Vagina (tissue), 2 donors: Measurements from ENCODE around the gene THBS3. TPM values are rescaled to one million over a fixed set of nuclear protein-coding genes. Genes with fewer than 3 reads are reported as not detected.

Experiments
- DNase-seq, 2 donors: peaks; one replicate each; pipeline ENCODE4 v3.0.0-alpha.2; 2017; ENCODE audit errors: extremely low spot score in 2 of 2
- H3K27ac ChIP-seq: fragments of 200-600 bp; sonication (generic); one replicate; pipeline ENCODE4 v1.5.1; 2019
- H3K27me3 ChIP-seq: fragments of 200-600 bp; sonication (generic); one replicate; pipeline ENCODE4 v1.5.1; 2019
- H3K36me3 ChIP-seq, 2 donors: fragments of 200-600 bp; sonication (generic); one replicate each; pipeline ENCODE4 v1.5.1; 2017 to 2019
- H3K4me1 ChIP-seq: fragments of 200-600 bp; sonication (generic); one replicate; pipeline ENCODE4 v1.5.1; 2019
- H3K4me3 ChIP-seq, 2 donors: fragments of 200-600 bp; sonication (generic); 1 replicate in 1 of 2; 2 replicates in 1 of 2; pipeline ENCODE4 v1.5.1; 2016 to 2019
- H3K9me3 ChIP-seq: fragments of 200-600 bp; sonication (generic); one replicate; pipeline ENCODE4 v1.5.1; 2019
- POLR2A ChIP-seq, 2 donors: fragments of 450-650 bp; IDR thresholded peaks; one replicate each; pipeline ENCODE4 v1.6.1; 2017; ENCODE audit warnings: antibody characterized with exemption in 2 of 2, mild to moderate bottlenecking in 2 of 2, moderate library complexity in 2 of 2
- POLR2AphosphoS5 ChIP-seq, 2 donors: sonication (generic); formaldehyde crosslinking; IDR thresholded peaks; one replicate each; pipeline ENCODE4 v1.9.0; 2017; ENCODE audit warnings: antibody characterized with exemption in 2 of 2, mild to moderate bottlenecking in 2 of 2, low read depth in 1 of 2; ENCODE audit not compliant: insufficient read depth in 1 of 2
- intact Hi-C: fragments of 100-400 bp; cut with DNase I; formaldehyde crosslinking; loops from one replicate; pipeline ENCODE4 v1.15.1; 2023
- total RNA-seq: library from RNA; depleted of rRNA; stranded (reverse); fragments of >200 nt; gene quantifications from one replicate; pipeline ENCODE4 v1.2.3, GENCODE V29; 2016
- TF ChIP-seq, protein P1 (sequence below), 3 experiments: fragments of 450-650 bp in 2 of 3; fragments of 200-600 bp in 1 of 3; sonication (generic) in 1 of 3; IDR thresholded peaks; one replicate each; pipeline ENCODE4 v1.5.1; 2017 to 2019; ENCODE audit warnings: antibody characterized with exemption in 3 of 3, mild to moderate bottlenecking in 2 of 3, moderate library complexity in 2 of 3

Gene THBS3
- total RNA-seq = 27.3 TPM

GRCh38 chr1:155207806-155208540 is at the start of gene THBS3:
Gene THBS3 (minus strand): TSS chr1:155207897. CDS start chr1:155207876, 21 bp downstream.
- Histone ChIP-seq H3K27me3 (no peaks in the 10 kb centered on the region), H3K4me3 (peak within 1 kb of the TSS; percentile 78 to 87), H3K36me3 (no peaks in the 10 kb centered on the region), H3K27ac (peak within 1 kb of the TSS; percentile 99), H3K4me1 (peaks cover 38% of the 10 kb centered on the region), H3K9me3 (no peaks in the 10 kb centered on the region)
- TF ChIP-seq POLR2AphosphoS5 (IDR thresholded peaks at IDR 0.05; ENCODE audit: insufficient read depth in 1 of 2, low read depth in 1 of 2) = no peak
- no peak for TF ChIP-seq POLR2A (IDR thresholded peaks at IDR 0.05)
- DNase-seq = no peak
- intact Hi-C loops = loop anchor here (5.0 kb wide), 1 partner anchor 34 kb away; a partner anchor contains a TSS

GRCh38 chr1:155256058-155256852 is 48.6 kb upstream of the THBS3 start:
- no peak for DNase-seq
- Histone ChIP-seq H3K4me1 (peaks cover 39% of the 10 kb centered on the region), H3K36me3 (peaks cover 0 to 8% of the 10 kb centered on the region in 2 donors), H3K4me3 (peak overlapping the region; percentile 78 to 86), H3K27ac (peak overlapping the region; percentile 96), H3K9me3 (no peaks in the 10 kb centered on the region), H3K27me3 (no peaks in the 10 kb centered on the region)
- TF ChIP-seq POLR2A (IDR thresholded peaks at IDR 0.05) = no peak
- TF ChIP-seq POLR2AphosphoS5 (IDR thresholded peaks at IDR 0.05; ENCODE audit: insufficient read depth in 1 of 2, low read depth in 1 of 2) = no peak
- TF ChIP-seq, protein P1, sequence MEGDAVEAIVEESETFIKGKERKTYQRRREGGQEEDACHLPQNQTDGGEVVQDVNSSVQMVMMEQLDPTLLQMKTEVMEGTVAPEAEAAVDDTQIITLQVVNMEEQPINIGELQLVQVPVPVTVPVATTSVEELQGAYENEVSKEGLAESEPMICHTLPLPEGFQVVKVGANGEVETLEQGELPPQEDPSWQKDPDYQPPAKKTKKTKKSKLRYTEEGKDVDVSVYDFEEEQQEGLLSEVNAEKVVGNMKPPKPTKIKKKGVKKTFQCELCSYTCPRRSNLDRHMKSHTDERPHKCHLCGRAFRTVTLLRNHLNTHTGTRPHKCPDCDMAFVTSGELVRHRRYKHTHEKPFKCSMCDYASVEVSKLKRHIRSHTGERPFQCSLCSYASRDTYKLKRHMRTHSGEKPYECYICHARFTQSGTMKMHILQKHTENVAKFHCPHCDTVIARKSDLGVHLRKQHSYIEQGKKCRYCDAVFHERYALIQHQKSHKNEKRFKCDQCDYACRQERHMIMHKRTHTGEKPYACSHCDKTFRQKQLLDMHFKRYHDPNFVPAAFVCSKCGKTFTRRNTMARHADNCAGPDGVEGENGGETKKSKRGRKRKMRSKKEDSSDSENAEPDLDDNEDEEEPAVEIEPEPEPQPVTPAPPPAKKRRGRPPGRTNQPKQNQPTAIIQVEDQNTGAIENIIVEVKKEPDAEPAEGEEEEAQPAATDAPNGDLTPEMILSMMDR (IDR thresholded peaks at IDR 0.05) = no peak
- intact Hi-C loops = no loop called here

- peaks cover 0 to 8% of the 10 kb centered on the region in 2 donors for H3K36me3 ChIP-seq
- H3K4me3 ChIP-seq = peak within 1 kb of the TSS; percentile 78 to 86
- no peaks in the 10 kb centered on the region for H3K9me3 ChIP-seq
- H3K27ac ChIP-seq = peak within 1 kb of the TSS; percentile 96
- peaks cover 32% of the 10 kb centered on the region for H3K4me1 ChIP-seq
- TF ChIP-seq POLR2AphosphoS5 (IDR thresholded peaks at IDR 0.05; ENCODE audit: insufficient read depth in 1 of 2, low read depth in 1 of 2) = peak; percentile 84 to 92
- TF ChIP-seq POLR2A (IDR thresholded peaks at IDR 0.05) = peak in 1 of 2 donors; percentile 70
- TF ChIP-seq, protein P1 (IDR thresholded peaks at IDR 0.05) = peak in 1 of 3 experiments; percentile 22
- H3K27me3 ChIP-seq = no peaks in the 10 kb centered on the region
- intact Hi-C loops = no loop called here
- no peak for DNase-seq
Observed at GRCh38 chr1:155255243-155256007, 47.7 kb upstream of the THBS3 start, which contains the start of gene ENTREP3. Gene ENTREP3 (minus strand): TSS chr1:155255483. CDS start chr1:155254877, 606 bp downstream.

DNA sequence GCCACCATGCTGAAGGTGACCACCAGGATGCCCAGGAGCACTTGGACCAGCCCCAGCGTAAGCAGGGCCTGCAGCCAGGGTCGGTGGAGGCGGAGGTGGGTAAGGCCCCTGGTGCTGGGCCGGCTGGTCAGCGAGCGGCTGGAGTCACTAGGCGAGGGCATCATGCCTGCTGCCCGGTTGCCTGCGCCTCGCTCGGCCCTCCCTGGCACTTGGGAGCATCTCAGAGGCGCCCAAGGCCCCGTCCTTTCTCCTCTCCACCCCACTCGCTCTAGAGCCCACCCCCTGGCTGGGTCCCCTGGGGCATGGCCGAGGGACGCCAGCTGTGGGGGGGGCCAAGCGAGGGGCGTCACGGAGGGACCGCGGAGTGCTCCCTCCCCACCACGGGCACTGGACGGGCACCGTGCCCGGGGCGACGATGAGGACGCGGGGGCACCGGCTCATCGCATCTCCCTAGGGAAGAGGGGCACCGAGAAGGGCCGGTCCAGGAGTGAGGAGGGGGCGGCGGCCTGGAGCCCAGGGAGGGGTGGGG is 47.1 kb upstream of the THBS3 start:
- no peaks in the 10 kb centered on the region for H3K27me3 ChIP-seq
- H3K4me3 ChIP-seq = peak overlapping the region; percentile 78 to 86
- no peaks in the 10 kb centered on the region for H3K9me3 ChIP-seq
- intact Hi-C loops = loop anchor here (5.0 kb wide), 2 partner anchors 68 to 338 kb away; partner anchors contain the start of gene RUSC1
- peaks cover 0 to 8% of the 10 kb centered on the region in 2 donors for H3K36me3 ChIP-seq
- H3K4me1 ChIP-seq = peaks cover 32% of the 10 kb centered on the region
- H3K27ac ChIP-seq = peak overlapping the region; percentile 96
- TF ChIP-seq, protein P1 (IDR thresholded peaks at IDR 0.05) = no peak
- TF ChIP-seq POLR2AphosphoS5 (IDR thresholded peaks at IDR 0.05; ENCODE audit: insufficient read depth in 1 of 2, low read depth in 1 of 2) = no peak
- no peak for TF ChIP-seq POLR2A (IDR thresholded peaks at IDR 0.05)
- DNase-seq = no peak
